ENCODE measurements around the gene AFDN.
A peak's percentile ranks its signal among the peaks of the same experiment; 100 is the strongest.

- TF ChIP-seq, protein P1, sequence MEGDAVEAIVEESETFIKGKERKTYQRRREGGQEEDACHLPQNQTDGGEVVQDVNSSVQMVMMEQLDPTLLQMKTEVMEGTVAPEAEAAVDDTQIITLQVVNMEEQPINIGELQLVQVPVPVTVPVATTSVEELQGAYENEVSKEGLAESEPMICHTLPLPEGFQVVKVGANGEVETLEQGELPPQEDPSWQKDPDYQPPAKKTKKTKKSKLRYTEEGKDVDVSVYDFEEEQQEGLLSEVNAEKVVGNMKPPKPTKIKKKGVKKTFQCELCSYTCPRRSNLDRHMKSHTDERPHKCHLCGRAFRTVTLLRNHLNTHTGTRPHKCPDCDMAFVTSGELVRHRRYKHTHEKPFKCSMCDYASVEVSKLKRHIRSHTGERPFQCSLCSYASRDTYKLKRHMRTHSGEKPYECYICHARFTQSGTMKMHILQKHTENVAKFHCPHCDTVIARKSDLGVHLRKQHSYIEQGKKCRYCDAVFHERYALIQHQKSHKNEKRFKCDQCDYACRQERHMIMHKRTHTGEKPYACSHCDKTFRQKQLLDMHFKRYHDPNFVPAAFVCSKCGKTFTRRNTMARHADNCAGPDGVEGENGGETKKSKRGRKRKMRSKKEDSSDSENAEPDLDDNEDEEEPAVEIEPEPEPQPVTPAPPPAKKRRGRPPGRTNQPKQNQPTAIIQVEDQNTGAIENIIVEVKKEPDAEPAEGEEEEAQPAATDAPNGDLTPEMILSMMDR (IDR thresholded peaks at IDR 0.05) = no peak
- TF ChIP-seq EP300 (IDR thresholded peaks at IDR 0.05) = peak in 1 of 2 donors; percentile 74
Observed at GRCh38 chr6:168007592-168008338, 181.1 kb downstream of the AFDN start.
